Sigmoid colon (tissue), 4 donors: ENCODE data around the gene CDKL5.

ENCODE experiments used
- POLR2A ChIP-seq, 2 donors: fragments of 450-650 bp; IDR thresholded peaks; one replicate each; pipeline ENCODE4 v1.6.1; 2016; ENCODE audit warnings: antibody characterized with exemption in 2 of 2, mild to moderate bottlenecking in 2 of 2, moderate library complexity in 2 of 2
- POLR2AphosphoS5 ChIP-seq, 4 donors: sonication (generic); formaldehyde crosslinking; IDR thresholded peaks; one replicate each; pipeline ENCODE4 v1.6.1; 2017; ENCODE audit warnings: antibody characterized with exemption in 4 of 4
- TF ChIP-seq, protein P1 (sequence below), 4 experiments: fragments of 450-650 bp in 3 of 4; fragments of 200-600 bp in 1 of 4; IDR thresholded peaks; one replicate each; pipeline ENCODE4 v1.5.1; 2016 to 2019; ENCODE audit warnings: antibody characterized with exemption in 4 of 4, mild to moderate bottlenecking in 3 of 4, moderate library complexity in 2 of 4

DNA sequence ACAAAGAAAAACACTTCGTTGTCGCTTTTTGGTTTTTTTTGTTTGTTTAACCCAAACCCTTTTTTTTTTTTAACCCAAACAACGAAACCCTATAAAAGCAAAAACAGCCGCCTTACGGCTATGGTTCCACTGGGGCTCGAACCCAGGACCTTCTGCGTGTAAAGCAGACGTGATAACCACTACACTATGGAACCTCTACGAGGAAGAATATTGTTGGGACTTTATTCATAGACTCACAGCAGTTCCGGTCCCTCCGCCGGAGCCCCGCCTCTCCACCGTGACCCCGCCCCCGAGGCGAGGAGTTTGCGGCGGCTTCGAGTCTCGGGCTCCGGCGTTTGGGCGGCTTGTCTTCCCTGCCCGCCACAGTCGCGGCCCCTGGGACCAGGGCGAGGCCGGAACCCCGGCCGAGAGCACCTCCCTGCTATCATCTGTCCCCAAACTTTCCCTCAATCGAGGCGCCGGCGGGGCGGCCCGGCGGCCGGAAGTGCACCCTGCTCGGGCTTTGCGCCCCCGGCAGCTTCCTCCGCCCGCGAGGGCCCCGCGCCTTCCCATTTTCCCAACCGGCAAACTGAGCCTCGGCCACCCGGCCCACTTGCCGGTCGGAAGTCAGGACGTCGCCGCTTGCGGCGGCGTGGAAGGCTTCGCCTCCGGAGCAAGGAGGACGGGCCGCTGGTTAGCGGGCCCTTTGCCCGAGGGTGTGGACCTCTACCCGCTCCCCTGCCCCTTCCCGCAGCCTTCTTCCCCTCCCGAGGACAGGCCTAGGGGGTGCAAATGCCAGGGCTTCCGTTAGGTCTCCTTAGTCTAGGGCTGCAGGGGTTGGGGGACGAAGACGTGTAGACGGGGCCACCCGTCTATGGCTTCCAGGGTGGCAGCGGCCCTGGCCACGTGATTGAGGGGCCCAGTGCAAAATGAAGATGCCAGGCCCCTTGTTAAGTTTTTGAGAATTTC, 249.7 kb downstream of the CDKL5 start:
- TF ChIP-seq POLR2AphosphoS5 (IDR thresholded peaks at IDR 0.05), result peak; percentile 40 to 76 (median 61)
- no peak for TF ChIP-seq POLR2A (IDR thresholded peaks at IDR 0.05)
- TF ChIP-seq, protein P1, sequence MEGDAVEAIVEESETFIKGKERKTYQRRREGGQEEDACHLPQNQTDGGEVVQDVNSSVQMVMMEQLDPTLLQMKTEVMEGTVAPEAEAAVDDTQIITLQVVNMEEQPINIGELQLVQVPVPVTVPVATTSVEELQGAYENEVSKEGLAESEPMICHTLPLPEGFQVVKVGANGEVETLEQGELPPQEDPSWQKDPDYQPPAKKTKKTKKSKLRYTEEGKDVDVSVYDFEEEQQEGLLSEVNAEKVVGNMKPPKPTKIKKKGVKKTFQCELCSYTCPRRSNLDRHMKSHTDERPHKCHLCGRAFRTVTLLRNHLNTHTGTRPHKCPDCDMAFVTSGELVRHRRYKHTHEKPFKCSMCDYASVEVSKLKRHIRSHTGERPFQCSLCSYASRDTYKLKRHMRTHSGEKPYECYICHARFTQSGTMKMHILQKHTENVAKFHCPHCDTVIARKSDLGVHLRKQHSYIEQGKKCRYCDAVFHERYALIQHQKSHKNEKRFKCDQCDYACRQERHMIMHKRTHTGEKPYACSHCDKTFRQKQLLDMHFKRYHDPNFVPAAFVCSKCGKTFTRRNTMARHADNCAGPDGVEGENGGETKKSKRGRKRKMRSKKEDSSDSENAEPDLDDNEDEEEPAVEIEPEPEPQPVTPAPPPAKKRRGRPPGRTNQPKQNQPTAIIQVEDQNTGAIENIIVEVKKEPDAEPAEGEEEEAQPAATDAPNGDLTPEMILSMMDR (IDR thresholded peaks at IDR 0.05), result no peak
